Right atrium auricular region (tissue), 2 donors: ENCODE measurements around the gene LDB2. TPM values are rescaled to one million over a fixed set of nuclear protein-coding genes. Genes with fewer than 3 reads are reported as not detected.

ENCODE experiments used
- DNase-seq: peaks from one replicate; pipeline ENCODE4 v3.0.0-alpha.2; 2019; ENCODE audit warnings: low spot score
- H3K27ac ChIP-seq, 2 donors: fragments of 200-600 bp; sonication (generic); 1 replicate in 1 of 2; 2 replicates in 1 of 2; pipeline ENCODE4 v1.5.1; 2016 to 2019
- H3K27me3 ChIP-seq, 2 donors: fragments of 200-600 bp; sonication (generic); one replicate each; pipeline versions ENCODE4 v1.5.1 to v1.6.0; 2017 to 2019
- H3K36me3 ChIP-seq: fragments of 200-600 bp; sonication (generic); one replicate; pipeline ENCODE4 v1.5.1; 2016
- H3K4me1 ChIP-seq, 2 donors: fragments of 200-600 bp; sonication (generic); one replicate each; pipeline versions ENCODE4 v1.5.1 to v1.6.0; 2017 to 2019
- H3K4me3 ChIP-seq, 2 donors: fragments of 200-600 bp; sonication (generic); 1 replicate in 1 of 2; 2 replicates in 1 of 2; pipeline ENCODE4 v1.5.1; 2017 to 2019; ENCODE audit warnings: mild to moderate bottlenecking in 1 of 2, moderate library complexity in 1 of 2
- H3K9me3 ChIP-seq, 2 donors: fragments of 200-600 bp; sonication (generic); one replicate each; pipeline ENCODE4 v1.5.1; 2019
- CTCF ChIP-seq, 2 donors: fragments of 200-600 bp; sonication (generic); IDR thresholded peaks; one replicate each; pipeline ENCODE4 v1.5.1; 2019; ENCODE audit warnings: antibody characterized with exemption in 2 of 2
- total RNA-seq, 2 donors: library from RNA; depleted of rRNA; stranded (reverse); fragments of >200 nt; gene quantifications; one replicate each; pipeline ENCODE4 v1.1.0, GENCODE V29; 2016

The LDB2 gene
- total RNA-seq, 2 donors from 2014 or later: 35.2 to 64.4 TPM

DNA sequence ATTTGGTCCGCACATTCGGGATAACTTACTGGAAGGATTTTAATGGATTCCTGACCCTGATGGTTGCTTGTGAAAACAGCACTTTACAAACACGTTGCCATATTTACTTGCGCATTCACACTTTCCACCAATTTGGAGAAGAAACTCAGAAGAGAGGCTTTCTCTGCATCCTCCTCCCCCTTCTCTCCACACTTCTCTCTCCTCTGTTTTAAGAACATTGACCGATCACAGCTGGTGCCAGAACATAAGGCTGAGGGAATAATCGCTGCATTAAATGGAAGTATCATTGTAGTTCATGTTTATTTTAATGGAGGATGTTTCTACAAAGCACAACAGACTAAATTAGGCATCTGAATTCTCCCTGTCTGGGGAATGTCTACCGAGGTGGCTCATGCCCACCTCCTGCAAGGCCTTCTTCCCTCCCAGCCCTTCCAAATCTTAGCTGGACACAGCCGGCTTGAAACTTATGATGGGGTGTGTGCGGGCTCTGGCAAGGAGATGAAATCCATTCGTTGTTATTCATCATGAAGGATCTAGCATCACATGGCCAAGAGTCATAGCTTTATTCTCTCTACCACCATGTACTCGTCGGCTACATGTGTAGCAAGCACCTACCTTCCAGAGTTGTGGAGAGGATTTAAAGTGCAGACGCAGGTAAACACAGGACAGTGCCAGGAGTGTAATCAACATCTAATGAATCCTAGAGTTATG is 204.1 kb downstream of the LDB2 start:
- TF ChIP-seq CTCF (IDR thresholded peaks at IDR 0.05): no peak
- Histone ChIP-seq H3K27ac (no peak overlapping the region), H3K27me3 (no peaks in the 10 kb centered on the region), H3K9me3 (no peaks in the 10 kb centered on the region), H3K36me3 (no peaks in the 10 kb centered on the region), H3K4me3 (no peak overlapping the region), H3K4me1 (peaks cover 0 to 16% of the 10 kb centered on the region in 2 donors)
- DNase-seq: no peak

GRCh38 chr4:16693641-16694040 is 204.8 kb downstream of the LDB2 start:
- Histone ChIP-seq H3K27ac (no peak overlapping the region), H3K4me1 (peaks cover 0 to 16% of the 10 kb centered on the region in 2 donors), H3K4me3 (no peak overlapping the region), H3K36me3 (no peaks in the 10 kb centered on the region), H3K9me3 (no peaks in the 10 kb centered on the region), H3K27me3 (no peaks in the 10 kb centered on the region)
- DNase-seq: no peak
- no peak for TF ChIP-seq CTCF (IDR thresholded peaks at IDR 0.05)

DNA sequence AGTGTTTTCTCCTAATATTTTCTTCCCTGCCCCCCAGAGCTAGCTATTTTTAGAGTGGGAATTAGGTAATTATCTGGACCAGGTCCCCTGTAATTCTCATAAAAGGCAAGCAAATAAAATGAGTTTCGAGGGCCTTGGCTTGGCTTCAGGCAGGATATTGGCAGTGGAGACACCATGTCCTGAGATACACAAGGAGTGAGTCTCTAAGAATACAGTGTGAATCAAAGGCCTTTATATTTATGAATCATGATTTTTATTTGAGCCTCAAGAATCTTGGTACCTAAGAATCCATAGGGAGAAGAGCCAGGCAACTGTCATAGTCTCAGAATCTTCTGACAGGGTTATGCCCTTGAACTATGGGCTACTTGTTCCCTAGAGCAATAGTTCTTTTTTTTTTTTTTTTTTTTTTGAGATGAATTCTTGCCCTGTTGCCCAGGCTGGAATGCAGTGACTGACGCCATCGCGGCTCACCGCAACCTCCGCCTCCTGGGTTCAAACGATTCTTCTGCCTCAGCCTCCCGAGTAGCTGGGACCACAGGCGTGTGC is 205.4 kb downstream of the LDB2 start:
- H3K27me3 ChIP-seq: no peaks in the 10 kb centered on the region
- H3K9me3 ChIP-seq: no peaks in the 10 kb centered on the region
- no peaks in the 10 kb centered on the region for H3K36me3 ChIP-seq
- no peak overlapping the region for H3K4me3 ChIP-seq
- no peak for TF ChIP-seq CTCF (IDR thresholded peaks at IDR 0.05)
- DNase-seq: no peak
- peaks cover 0 to 16% of the 10 kb centered on the region in 2 donors for H3K4me1 ChIP-seq
- no peak overlapping the region for H3K27ac ChIP-seq

DNA sequence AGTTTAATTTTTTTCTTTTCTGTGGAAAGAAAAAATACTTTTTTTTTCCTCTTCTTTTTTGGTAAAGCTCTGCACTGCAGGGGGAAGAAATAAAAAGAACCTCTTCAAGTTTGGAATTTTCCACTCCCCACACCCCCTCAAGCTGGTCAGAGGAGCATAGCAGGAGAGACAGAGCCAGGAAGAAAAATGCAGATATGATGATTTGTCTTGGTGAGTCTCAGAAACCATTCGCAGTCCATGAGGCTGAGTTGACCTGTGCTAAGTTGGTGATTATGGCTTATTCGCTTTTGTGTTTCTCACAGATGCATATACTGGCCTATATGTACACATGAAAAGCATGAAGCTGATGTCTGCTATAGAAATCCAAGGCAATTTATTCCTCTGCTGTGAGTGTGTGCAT is 205.9 kb downstream of the LDB2 start:
- no peak overlapping the region for H3K4me3 ChIP-seq
- TF ChIP-seq CTCF (IDR thresholded peaks at IDR 0.05): no peak
- H3K4me1 ChIP-seq: peaks cover 0 to 16% of the 10 kb centered on the region in 2 donors
- no peak overlapping the region for H3K27ac ChIP-seq
- DNase-seq: no peak
- no peaks in the 10 kb centered on the region for H3K27me3 ChIP-seq
- no peaks in the 10 kb centered on the region for H3K36me3 ChIP-seq
- H3K9me3 ChIP-seq: no peaks in the 10 kb centered on the region

DNA sequence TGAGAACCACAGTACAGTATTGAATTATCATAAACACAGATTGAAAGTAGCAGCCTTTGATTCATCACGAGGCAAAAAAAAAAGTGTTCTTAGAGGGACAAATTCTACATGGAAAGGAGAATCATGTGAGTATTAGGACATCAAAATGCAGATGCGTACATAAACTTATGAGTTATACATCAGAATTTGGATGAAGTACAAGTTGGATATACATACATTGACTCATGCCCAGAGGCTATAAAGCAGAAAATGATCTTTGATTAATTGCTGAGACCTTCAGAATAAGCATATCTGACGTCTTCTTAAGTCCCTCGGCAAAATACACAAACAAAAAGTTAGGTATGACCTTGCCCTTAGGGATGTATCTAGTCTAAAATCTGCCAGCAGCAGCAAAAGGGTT is 206.4 kb downstream of the LDB2 start:
- Histone ChIP-seq H3K27ac (no peak overlapping the region), H3K9me3 (no peaks in the 10 kb centered on the region)

More for the DNA sequence above, 206.4 kb downstream of the LDB2 start:
- Histone ChIP-seq H3K4me1 (peaks cover 0 to 16% of the 10 kb centered on the region in 2 donors), H3K27me3 (no peaks in the 10 kb centered on the region), H3K36me3 (no peaks in the 10 kb centered on the region), H3K4me3 (no peak overlapping the region)
- no peak for DNase-seq
- TF ChIP-seq CTCF (IDR thresholded peaks at IDR 0.05): no peak
